HEK293 (cell line): ENCODE results near the gene CTCFL.

Experiments
- AEBP2 ChIP-seq: fragments of 450-650 bp; formaldehyde crosslinking; IDR thresholded peaks from 2 replicates; pipeline ENCODE4 v1.5.1; 2016; ENCODE audit warnings: missing biosample characterization, missing genetic modification characterization, borderline replicate concordance
- CTCF ChIP-seq: fragments of 450-650 bp; formaldehyde crosslinking; IDR thresholded peaks from 2 replicates; pipeline ENCODE4 v1.5.1; 2016; ENCODE audit warnings: missing biosample characterization, missing genetic modification characterization
- REST ChIP-seq: fragments of 450-650 bp; formaldehyde crosslinking; IDR thresholded peaks from 2 replicates; pipeline ENCODE4 v1.5.1; 2016; ENCODE audit warnings: missing biosample characterization, missing genetic modification characterization
- SALL2 ChIP-seq: fragments of 450-650 bp; formaldehyde crosslinking; IDR thresholded peaks from 2 replicates; pipeline ENCODE4 v1.5.0; 2017; ENCODE audit warnings: missing biosample characterization, mild to moderate bottlenecking, missing genetic modification characterization, borderline replicate concordance
- SP7 ChIP-seq: fragments of 450-650 bp; formaldehyde crosslinking; IDR thresholded peaks from 2 replicates; pipeline ENCODE4 v1.5.1; 2016; ENCODE audit warnings: missing biosample characterization, missing genetic modification characterization
- ZNF2 ChIP-seq: fragments of 450-650 bp; formaldehyde crosslinking; IDR thresholded peaks from 2 replicates; pipeline ENCODE4 v1.5.1; 2016; ENCODE audit warnings: missing biosample characterization, missing genetic modification characterization
- ZNF571 ChIP-seq: fragments of 450-650 bp; formaldehyde crosslinking; IDR thresholded peaks from 2 replicates; pipeline ENCODE4 v1.5.0; 2017; ENCODE audit warnings: missing biosample characterization, missing genetic modification characterization

GRCh38 chr20:57484772-57485171 lies 40.2 kb downstream of the CTCFL start:
- no peak for TF ChIP-seq ZNF571
- TF ChIP-seq ZNF2 (tag by site-specific recombination), result no peak
- no peak for TF ChIP-seq CTCF (tag by site-specific recombination)
- no peak for TF ChIP-seq SALL2 (tag by site-specific recombination)
- no peak for TF ChIP-seq REST (tag by site-specific recombination)
- TF ChIP-seq AEBP2 (tag by site-specific recombination), result no peak
- no peak for TF ChIP-seq SP7 (tag by site-specific recombination)
